ENCODE results near the gene FOXD1. TPM values are rescaled to one million over a fixed set of nuclear protein-coding genes. Genes with fewer than 3 reads are reported as not detected.

The FOXD1 gene
- total and polyA plus RNA-seq, 2 experiments from 2014 or later: 0.33 to 1.9 TPM

DNA sequence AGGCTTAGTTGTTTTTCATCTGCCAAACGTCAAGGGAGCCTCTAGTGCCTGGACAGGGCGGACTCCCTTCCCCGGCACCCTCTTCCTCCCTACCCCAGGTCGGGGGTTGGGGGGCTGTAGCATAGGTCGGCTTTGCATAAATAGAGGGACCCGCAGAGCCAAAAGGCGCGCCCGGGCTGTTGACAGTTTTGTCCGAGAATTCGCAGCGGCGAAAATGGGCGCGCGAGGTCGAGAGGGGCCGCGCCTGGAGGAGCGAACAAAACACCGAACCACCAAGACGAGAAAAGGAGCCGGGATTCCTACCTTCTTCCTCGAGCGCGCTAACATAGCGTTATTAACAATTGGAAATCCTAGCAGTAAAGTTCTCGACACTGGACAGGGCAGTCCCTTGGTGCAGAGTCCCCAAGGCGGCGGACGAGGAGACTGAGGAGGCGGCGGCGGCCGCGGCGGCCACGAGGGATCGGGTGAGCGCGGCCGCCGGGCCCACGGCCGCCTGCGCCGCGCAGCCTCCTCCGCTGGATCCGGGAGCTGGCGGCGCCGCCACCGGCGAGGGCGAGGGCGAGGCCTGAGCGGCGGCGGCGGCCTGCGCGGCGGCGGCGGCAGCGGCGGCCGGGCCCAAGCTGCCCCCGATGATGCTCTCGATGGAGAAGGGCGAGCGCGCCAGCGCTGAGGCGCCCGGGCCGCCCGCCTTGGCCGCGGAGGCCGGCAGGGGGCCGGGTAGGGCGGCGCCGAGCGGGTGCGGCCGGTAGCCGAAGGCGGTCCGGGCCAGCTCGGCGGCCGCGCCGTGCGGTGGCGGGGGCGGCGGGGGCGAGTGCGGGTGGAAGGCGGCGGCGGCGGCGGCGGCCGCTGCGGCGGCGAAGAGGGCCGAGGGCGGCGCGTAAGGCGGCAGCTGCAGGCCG is 1.7 kb downstream of the FOXD1 start:
- Histone ChIP-seq H2AFZ (peak overlapping the region; percentile 50), H3K27ac (no peak overlapping the region), H3K9me3 (ENCODE audit: low read depth) (no peaks in the 10 kb centered on the region), H3K9me2 (replicated peaks; ENCODE audit: insufficient read depth) (no peaks in the 10 kb centered on the region), H3K79me2 (no peaks in the 10 kb centered on the region), H3K4me1 (ENCODE audit: insufficient read depth) (peaks cover 19% of the 10 kb centered on the region), H3K4me2 (peak overlapping the region; percentile 98), H4K20me1 (ENCODE audit: insufficient read depth, poor library complexity, severe bottlenecking) (peaks cover 10% of the 10 kb centered on the region), H3K36me3 (replicated peaks; ENCODE audit: insufficient read depth, low read depth) (no peaks in the 10 kb centered on the region), H3K27me3 (peaks cover 81% of the 10 kb centered on the region), H3K4me3 (peak overlapping the region; percentile 25)
- peak; percentile 54 for DNase-seq (ENCODE audit: low spot score)
- TF ChIP-seq CTCF (IDR thresholded peaks at IDR 0.05; ENCODE audit: poor library complexity) (no peak), EZH2 (IDR thresholded peaks at IDR 0.05; ENCODE audit: borderline replicate concordance) (peak; percentile 94), EZH2phosphoT487 (IDR thresholded peaks at IDR 0.05; ENCODE audit: low read depth, severe bottlenecking, unreplicated experiment) (peak; percentile 81)
- 2% methylated on average over 62 of the region's 119 CpGs for WGBS (ENCODE audit: low lambda C conversion rate, missing lambda C conversion rate)

DNA sequence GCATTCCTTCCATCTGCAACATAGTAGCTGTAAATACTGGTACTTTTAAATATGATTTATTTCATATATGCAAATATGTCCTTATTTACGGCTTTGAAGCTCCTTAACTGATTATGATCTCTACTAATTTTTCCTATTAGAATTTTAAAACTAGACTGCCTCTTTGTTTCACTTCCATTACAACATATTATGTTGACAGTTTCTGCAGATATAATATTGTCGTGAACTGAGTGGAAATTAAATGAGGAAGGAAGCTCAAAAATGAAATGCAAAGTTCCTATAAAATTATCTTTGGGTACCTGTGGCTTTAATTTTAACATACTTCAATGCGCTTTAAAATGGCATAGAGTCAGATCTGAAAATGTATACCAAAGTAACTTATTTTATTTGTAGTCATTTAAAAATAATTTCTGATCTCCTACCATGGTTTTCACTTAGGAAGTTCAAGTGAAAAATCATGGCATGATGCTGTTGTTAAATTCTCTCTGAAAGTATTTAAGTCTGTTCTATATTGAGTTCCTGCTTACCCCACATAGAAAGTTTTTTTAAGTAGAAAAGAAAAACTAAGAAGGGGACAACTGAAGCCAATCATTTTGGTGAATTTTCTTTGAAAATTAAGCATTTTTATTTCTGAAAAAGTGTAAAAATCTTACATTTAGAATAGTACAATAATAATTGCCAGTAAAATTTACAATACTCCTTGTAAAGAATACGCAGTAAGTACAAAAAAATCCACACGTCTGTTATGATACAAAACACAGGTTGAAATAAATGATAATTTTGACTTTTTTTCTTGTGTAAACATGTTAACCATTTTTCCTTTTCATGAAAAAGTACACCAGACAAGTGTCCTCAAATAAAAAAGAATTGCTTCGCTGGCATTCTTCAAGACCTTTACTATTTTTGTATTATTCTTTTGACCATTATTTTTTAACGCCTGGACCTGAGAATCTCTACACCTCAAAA is 2.6 kb downstream of the FOXD1 start:
- H2AFZ ChIP-seq: no peak overlapping the region
- no peaks in the 10 kb centered on the region for H3K9me3 ChIP-seq (ENCODE audit: low read depth)
- H3K4me3 ChIP-seq: no peak overlapping the region
- WGBS (ENCODE audit: low lambda C conversion rate, missing lambda C conversion rate): 28% methylated on average over 7 of the region's 7 CpGs
- H3K36me3 ChIP-seq (replicated peaks; ENCODE audit: insufficient read depth, low read depth): no peaks in the 10 kb centered on the region
- H4K20me1 ChIP-seq (ENCODE audit: insufficient read depth, poor library complexity, severe bottlenecking): peaks cover 10% of the 10 kb centered on the region
- H3K27ac ChIP-seq: no peak overlapping the region
- H3K79me2 ChIP-seq: no peaks in the 10 kb centered on the region
- H3K4me1 ChIP-seq (ENCODE audit: insufficient read depth): peaks cover 10% of the 10 kb centered on the region
- TF ChIP-seq CTCF (IDR thresholded peaks at IDR 0.05; ENCODE audit: poor library complexity) (no peak), EZH2 (IDR thresholded peaks at IDR 0.05; ENCODE audit: borderline replicate concordance) (peak; percentile 75)
- H3K4me2 ChIP-seq: peak overlapping the region; percentile 78
- no peak for DNase-seq (ENCODE audit: low spot score)
- H3K9me2 ChIP-seq (replicated peaks; ENCODE audit: insufficient read depth): no peaks in the 10 kb centered on the region
- H3K27me3 ChIP-seq: peaks cover 82% of the 10 kb centered on the region

DNA sequence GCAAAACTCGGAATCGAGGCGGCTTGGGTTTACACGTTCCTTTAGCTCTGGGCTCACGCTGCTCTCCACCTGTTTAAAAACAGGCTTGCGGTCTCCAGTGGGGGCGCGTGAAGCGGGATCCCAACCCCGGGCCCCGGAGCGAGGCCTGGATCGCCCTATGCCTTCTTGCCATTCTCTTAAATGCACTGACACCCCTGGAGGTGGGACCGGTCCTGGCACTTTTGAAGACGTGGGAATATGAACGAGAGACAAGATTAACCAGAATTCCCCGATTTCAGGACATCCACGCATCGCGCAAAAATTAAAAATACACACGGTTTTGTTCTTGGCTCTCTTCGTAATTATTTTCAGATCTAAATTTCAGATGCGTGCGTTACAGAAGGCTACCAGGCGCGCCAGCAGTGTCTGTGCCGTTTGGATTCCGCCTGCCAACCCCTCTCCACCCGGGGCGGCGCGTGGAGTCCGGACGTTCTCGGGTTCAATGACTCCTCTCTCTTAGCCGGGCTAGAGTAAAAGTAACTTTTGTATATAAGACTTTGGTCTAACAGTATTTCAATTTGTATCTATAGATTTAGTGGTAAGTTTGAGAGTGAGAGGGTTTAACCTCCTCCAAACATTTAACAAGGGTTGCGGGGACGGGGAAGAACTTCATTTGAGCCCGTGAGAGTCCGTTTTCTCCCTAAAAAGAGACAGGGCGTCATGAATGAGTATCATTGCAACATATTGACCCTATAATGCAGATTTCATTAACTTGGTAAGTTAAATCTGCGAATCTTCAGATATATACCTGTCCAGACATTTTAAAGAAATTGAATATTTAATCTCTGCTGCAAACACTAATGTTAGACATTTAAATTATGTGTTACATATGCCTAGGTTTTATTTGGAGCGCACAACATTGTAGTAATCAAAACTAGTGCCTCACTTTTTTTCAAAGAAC is 3.8 kb downstream of the FOXD1 start:
- H2AFZ ChIP-seq: no peak overlapping the region
- 20% methylated on average over 43 of the region's 43 CpGs for WGBS (ENCODE audit: low lambda C conversion rate, missing lambda C conversion rate)

More for the DNA sequence above, 3.8 kb downstream of the FOXD1 start:
- H3K79me2 ChIP-seq: no peaks in the 10 kb centered on the region
- H3K27ac ChIP-seq: no peak overlapping the region
- no peaks in the 10 kb centered on the region for H3K36me3 ChIP-seq (replicated peaks; ENCODE audit: insufficient read depth, low read depth)
- H3K4me2 ChIP-seq: no peak overlapping the region
- DNase-seq (ENCODE audit: low spot score): no peak
- peaks cover 79% of the 10 kb centered on the region for H3K27me3 ChIP-seq
- peaks cover 10% of the 10 kb centered on the region for H4K20me1 ChIP-seq (ENCODE audit: insufficient read depth, poor library complexity, severe bottlenecking)
- no peaks in the 10 kb centered on the region for H3K9me3 ChIP-seq (ENCODE audit: low read depth)
- H3K4me1 ChIP-seq (ENCODE audit: insufficient read depth): peaks cover 6% of the 10 kb centered on the region
- H3K9me2 ChIP-seq (replicated peaks; ENCODE audit: insufficient read depth): no peaks in the 10 kb centered on the region
- peak; percentile 89 for TF ChIP-seq EZH2phosphoT487 (IDR thresholded peaks at IDR 0.05; ENCODE audit: low read depth, severe bottlenecking, unreplicated experiment)
- peak; percentile 90 for TF ChIP-seq EZH2 (IDR thresholded peaks at IDR 0.05; ENCODE audit: borderline replicate concordance)
- TF ChIP-seq CTCF (IDR thresholded peaks at IDR 0.05; ENCODE audit: poor library complexity): no peak
- no peak overlapping the region for H3K4me3 ChIP-seq

Data from hepatocyte (in vitro differentiated cells).